Panc1 (cell line): ENCODE measurements around the gene ZFP92. TPM values are rescaled to one million over a fixed set of nuclear protein-coding genes. Genes with fewer than 3 reads are reported as not detected.

Experiments
- ATAC-seq: fragments of 200-7000 bp; cut with Tn5 transposase; 2 replicates; pipeline ENCODE4 v1.9.1; 2020; ENCODE audit warnings: mild to moderate bottlenecking, moderate library complexity
- BruUV-seq: library from RNA; stranded (reverse); fragments of 400-500 nt; replicated peaks from 2 replicates; lab custom pipeline; 2021; lab: Mats Ljungman, UMichigan
- CTCF ChIA-PET: fragments of 300-600 bp; sonication (Branson Sonifier 250); formaldehyde crosslinking; loops from one replicate; lab custom pipeline; 2022; ENCODE audit warnings: antibody characterized with exemption; lab: Charles Lee
- POLR2A ChIA-PET: fragments of 300-600 bp; sonication (Branson Sonifier 250); formaldehyde crosslinking; loops from one replicate; lab custom pipeline; 2022; ENCODE audit warnings: antibody characterized with exemption; lab: Charles Lee
- DNase-seq: peaks from one replicate; pipeline ENCODE4 v3.0.0-alpha.2; 2010; ENCODE audit warnings: low read depth, low spot score
- H3K27ac ChIP-seq: 2 replicates; pipeline ENCODE4 v1.5.1; 2011; ENCODE audit warnings: mild to moderate bottlenecking, low read length, inconsistent platforms
- H3K27me3 ChIP-seq: fragments of 200-500 bp; sonication (Bioruptor generic); 2 replicates; pipeline ENCODE4 v1.6.0; 2014; ENCODE audit warnings: low read length, inconsistent platforms; ENCODE audit not compliant: control insufficient read depth, insufficient read depth
- H3K36me3 ChIP-seq: fragments of 200-500 bp; sonication (Bioruptor generic); 2 replicates; pipeline ENCODE4 v1.5.1; 2014; ENCODE audit warnings: inconsistent platforms, mild to moderate bottlenecking, low read length, moderate library complexity; ENCODE audit not compliant: control insufficient read depth, insufficient read depth
- H3K4me1 ChIP-seq: 2 replicates; pipeline ENCODE4 v1.5.1; 2011; ENCODE audit warnings: inconsistent platforms, mild to moderate bottlenecking, low read length, moderate library complexity; ENCODE audit not compliant: control insufficient read depth, insufficient read depth
- H3K4me3 ChIP-seq, 2 experiments: 2 replicates each; pipeline ENCODE4 v1.5.1; 2011 to 2012; ENCODE audit warnings: low read depth in 2 of 2, low read length in 2 of 2, mild to moderate bottlenecking in 2 of 2, inconsistent platforms in 1 of 2, moderate library complexity in 1 of 2
- H3K9me3 ChIP-seq: fragments of 200-500 bp; sonication (Bioruptor generic); 2 replicates; pipeline ENCODE4 v1.5.1; 2014; ENCODE audit warnings: low read depth, mild to moderate bottlenecking, inconsistent platforms, low read length, moderate library complexity; ENCODE audit not compliant: control insufficient read depth, insufficient read depth
- POLR2AphosphoS5 ChIP-seq: IDR thresholded peaks from 2 replicates; pipeline ENCODE4 v1.6.1; 2012; ENCODE audit warnings: mild to moderate bottlenecking, low read depth, low read length, moderate library complexity
- SIN3A ChIP-seq: IDR thresholded peaks from 2 replicates; pipeline ENCODE4 v1.6.1; 2012; ENCODE audit warnings: low read depth, mild to moderate bottlenecking, low read length, moderate library complexity, borderline replicate concordance; ENCODE audit not compliant: insufficient read depth
- TCF7L2 ChIP-seq: IDR thresholded peaks from 2 replicates; pipeline ENCODE4 v1.6.1; 2011; ENCODE audit warnings: mild to moderate bottlenecking, low read depth, low read length, inconsistent platforms
- in situ Hi-C: cut with HindIII; loops from 2 replicates; pipeline ENCODE4 v1.10.0; 2016; ENCODE audit warnings: low sequenced_read_pairs, low pct_unique_long_range_greater_than_20kb
- intact Hi-C: fragments of 100-400 bp; cut with micrococcal nuclease; formaldehyde crosslinking; loops from one replicate; pipeline ENCODE4 v1.10.0; 2022; ENCODE audit not compliant: unreplicated experiment
- total RNA-seq: library from RNA; stranded (reverse); gene quantifications from one replicate; pipeline ENCODE4 v1.2.1, GENCODE V29; 2021; ENCODE audit not compliant: unreplicated experiment
- TF ChIP-seq, protein P1 (sequence below): fragments of 450-650 bp; IDR thresholded peaks from 2 replicates; pipeline ENCODE4 v1.5.1; 2017; ENCODE audit warnings: mild to moderate bottlenecking
- TF ChIP-seq, protein P2 (sequence below), 2 experiments: IDR thresholded peaks; 2 replicates each; pipeline ENCODE4 v1.6.1; 2011 to 2012; ENCODE audit warnings: low read depth in 2 of 2, control low read depth in 1 of 2, low read length in 1 of 2, mild to moderate bottlenecking in 1 of 2, moderate library complexity in 1 of 2; ENCODE audit not compliant: insufficient read depth in 1 of 2

ZFP92 gene
- total RNA-seq, 1 experiment from 2014 or later = 0.90 TPM

DNA sequence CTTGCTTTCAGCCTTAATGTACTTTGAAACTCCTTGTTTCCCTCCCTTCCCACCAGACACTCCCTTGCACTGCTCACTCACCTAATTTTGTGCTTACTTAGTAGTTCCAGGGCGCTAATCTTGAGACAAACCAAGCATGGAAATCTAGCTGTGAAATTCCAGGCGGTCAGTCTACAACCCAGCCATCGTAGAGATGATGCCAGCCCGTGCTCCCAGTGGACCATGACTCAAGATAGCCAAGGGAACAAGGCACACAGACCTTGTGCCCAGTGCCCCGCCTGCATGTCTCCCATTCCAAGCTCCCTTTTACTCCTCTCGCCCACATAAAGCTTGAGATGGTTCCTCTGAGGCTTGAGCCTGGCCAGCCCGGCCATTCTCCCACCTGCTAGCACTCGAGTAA is 23.5 kb downstream of the ZFP92 start:
- Histone ChIP-seq H3K4me3 (no peak overlapping the region), H3K9me3 (no peaks in the 10 kb centered on the region), H3K27me3 (no peaks in the 10 kb centered on the region), H3K27ac (no peak overlapping the region), H3K4me1 (no peaks in the 10 kb centered on the region), H3K36me3 (no peaks in the 10 kb centered on the region)
- CTCF ChIA-PET = no interaction called here
- ATAC-seq (no peak), DNase-seq (no peak)
- TF ChIP-seq, protein P1, sequence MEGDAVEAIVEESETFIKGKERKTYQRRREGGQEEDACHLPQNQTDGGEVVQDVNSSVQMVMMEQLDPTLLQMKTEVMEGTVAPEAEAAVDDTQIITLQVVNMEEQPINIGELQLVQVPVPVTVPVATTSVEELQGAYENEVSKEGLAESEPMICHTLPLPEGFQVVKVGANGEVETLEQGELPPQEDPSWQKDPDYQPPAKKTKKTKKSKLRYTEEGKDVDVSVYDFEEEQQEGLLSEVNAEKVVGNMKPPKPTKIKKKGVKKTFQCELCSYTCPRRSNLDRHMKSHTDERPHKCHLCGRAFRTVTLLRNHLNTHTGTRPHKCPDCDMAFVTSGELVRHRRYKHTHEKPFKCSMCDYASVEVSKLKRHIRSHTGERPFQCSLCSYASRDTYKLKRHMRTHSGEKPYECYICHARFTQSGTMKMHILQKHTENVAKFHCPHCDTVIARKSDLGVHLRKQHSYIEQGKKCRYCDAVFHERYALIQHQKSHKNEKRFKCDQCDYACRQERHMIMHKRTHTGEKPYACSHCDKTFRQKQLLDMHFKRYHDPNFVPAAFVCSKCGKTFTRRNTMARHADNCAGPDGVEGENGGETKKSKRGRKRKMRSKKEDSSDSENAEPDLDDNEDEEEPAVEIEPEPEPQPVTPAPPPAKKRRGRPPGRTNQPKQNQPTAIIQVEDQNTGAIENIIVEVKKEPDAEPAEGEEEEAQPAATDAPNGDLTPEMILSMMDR = no peak
- TF ChIP-seq, protein P2, sequence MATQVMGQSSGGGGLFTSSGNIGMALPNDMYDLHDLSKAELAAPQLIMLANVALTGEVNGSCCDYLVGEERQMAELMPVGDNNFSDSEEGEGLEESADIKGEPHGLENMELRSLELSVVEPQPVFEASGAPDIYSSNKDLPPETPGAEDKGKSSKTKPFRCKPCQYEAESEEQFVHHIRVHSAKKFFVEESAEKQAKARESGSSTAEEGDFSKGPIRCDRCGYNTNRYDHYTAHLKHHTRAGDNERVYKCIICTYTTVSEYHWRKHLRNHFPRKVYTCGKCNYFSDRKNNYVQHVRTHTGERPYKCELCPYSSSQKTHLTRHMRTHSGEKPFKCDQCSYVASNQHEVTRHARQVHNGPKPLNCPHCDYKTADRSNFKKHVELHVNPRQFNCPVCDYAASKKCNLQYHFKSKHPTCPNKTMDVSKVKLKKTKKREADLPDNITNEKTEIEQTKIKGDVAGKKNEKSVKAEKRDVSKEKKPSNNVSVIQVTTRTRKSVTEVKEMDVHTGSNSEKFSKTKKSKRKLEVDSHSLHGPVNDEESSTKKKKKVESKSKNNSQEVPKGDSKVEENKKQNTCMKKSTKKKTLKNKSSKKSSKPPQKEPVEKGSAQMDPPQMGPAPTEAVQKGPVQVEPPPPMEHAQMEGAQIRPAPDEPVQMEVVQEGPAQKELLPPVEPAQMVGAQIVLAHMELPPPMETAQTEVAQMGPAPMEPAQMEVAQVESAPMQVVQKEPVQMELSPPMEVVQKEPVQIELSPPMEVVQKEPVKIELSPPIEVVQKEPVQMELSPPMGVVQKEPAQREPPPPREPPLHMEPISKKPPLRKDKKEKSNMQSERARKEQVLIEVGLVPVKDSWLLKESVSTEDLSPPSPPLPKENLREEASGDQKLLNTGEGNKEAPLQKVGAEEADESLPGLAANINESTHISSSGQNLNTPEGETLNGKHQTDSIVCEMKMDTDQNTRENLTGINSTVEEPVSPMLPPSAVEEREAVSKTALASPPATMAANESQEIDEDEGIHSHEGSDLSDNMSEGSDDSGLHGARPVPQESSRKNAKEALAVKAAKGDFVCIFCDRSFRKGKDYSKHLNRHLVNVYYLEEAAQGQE (IDR thresholded peaks at IDR 0.05; ENCODE audit: insufficient read depth in 1 of 2, low read depth in 2 of 2, low read length in 1 of 2) = no peak
- no peak for TF ChIP-seq TCF7L2
- TF ChIP-seq SIN3A = no peak
- TF ChIP-seq POLR2AphosphoS5 = no peak
- in situ Hi-C loops = no loop called here
- POLR2A ChIA-PET = no interaction called here
- intact Hi-C loops = loop anchor here (10.0 kb wide), 1 partner anchor 400 kb away; no protein-coding TSS in a partner anchor
- BruUV-seq = no TSS peak

DNA sequence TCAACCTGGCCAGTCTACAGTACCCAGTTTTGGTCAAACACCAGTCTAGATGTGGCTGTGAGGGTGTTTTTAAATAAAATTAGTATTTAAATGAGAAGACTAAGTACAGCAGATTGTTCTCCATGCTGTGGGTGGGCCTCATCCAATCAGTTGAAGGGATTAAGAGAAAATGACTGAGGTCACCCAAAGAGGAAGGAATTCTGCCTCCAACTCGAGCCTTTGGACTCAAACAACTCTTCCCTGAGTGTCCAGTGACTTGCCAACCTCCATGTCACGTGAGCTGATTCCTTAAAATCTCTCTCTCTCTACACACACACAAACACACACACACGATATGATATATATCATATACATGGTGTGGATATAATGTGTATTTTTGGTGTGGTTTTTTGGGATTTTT is 24.6 kb downstream of the ZFP92 start:
- Histone ChIP-seq H3K27me3 (no peaks in the 10 kb centered on the region), H3K4me1 (no peaks in the 10 kb centered on the region), H3K36me3 (no peaks in the 10 kb centered on the region), H3K27ac (no peak overlapping the region), H3K9me3 (no peaks in the 10 kb centered on the region), H3K4me3 (no peak overlapping the region)
- ATAC-seq (no peak), DNase-seq (no peak)
- intact Hi-C loops (loop anchor here (10.0 kb wide), 1 partner anchor 401 kb away; no protein-coding TSS in a partner anchor), in situ Hi-C loops (no loop called here)
- POLR2A ChIA-PET = no interaction called here
- CTCF ChIA-PET = no interaction called here
- BruUV-seq = no TSS peak
- no peak for TF ChIP-seq SIN3A
- TF ChIP-seq, protein P1 = no peak
- no peak for TF ChIP-seq POLR2AphosphoS5
- TF ChIP-seq TCF7L2 = no peak
- TF ChIP-seq, protein P2 (IDR thresholded peaks at IDR 0.05; ENCODE audit: insufficient read depth in 1 of 2, low read depth in 2 of 2, low read length in 1 of 2) = no peak
